GM12878 (cell line): ENCODE measurements around the gene HMGXB4. TPM values are rescaled to one million over a fixed set of nuclear protein-coding genes. Genes with fewer than 3 reads are reported as not detected.

ENCODE experiments used
- ATAC-seq: fragments of 200-7000 bp; cut with Tn5 transposase; 3 replicates; pipeline ENCODE4 v1.9.1; 2020; ENCODE audit warnings: mild to moderate bottlenecking, moderate library complexity
- BruUV-seq: library from RNA; stranded (reverse); fragments of 400-500 nt; replicated peaks from 2 replicates; lab custom pipeline; 2021; lab: Mats Ljungman, UMichigan
- CTCF ChIA-PET: fragments of 300-600 bp; sonication (Branson Sonifier 250); formaldehyde crosslinking; extraction: SDS; loops from one replicate; lab custom pipeline; 2021; ENCODE audit warnings: inconsistent platforms; lab: Yijun Ruan, JAX
- POLR2A ChIA-PET: fragments of 350-600 bp; formaldehyde crosslinking; extraction: SDS; loops from one replicate; lab custom pipeline; 2021; ENCODE audit warnings: inconsistent platforms; lab: Charles Lee
- RAD21 ChIA-PET: fragments of 300-600 bp; sonication (Branson Sonifier 250); formaldehyde crosslinking; loops from one replicate; lab custom pipeline; 2023; ENCODE audit warnings: antibody characterized with exemption; ENCODE audit not compliant: unreplicated experiment; lab: Charles Lee
- SMC1A ChIA-PET: fragments of 300-600 bp; sonication (Branson Sonifier 250); formaldehyde crosslinking; loops from one replicate; lab custom pipeline; 2023; ENCODE audit not compliant: unreplicated experiment, uncharacterized antibody; lab: Charles Lee
- DNase-seq: peaks from one replicate; pipeline ENCODE4 v3.0.0-alpha.2; 2011; ENCODE audit warnings: low read depth, low spot score
- FAIRE-seq: peaks from 3 replicates; lab custom pipeline; 2011; peaks lifted over from hg19 to GRCh38; lab: Jason Lieb, UNC
- H2AFZ ChIP-seq: 2 replicates; pipeline ENCODE4 v1.6.0; 2011; ENCODE audit warnings: low read depth, low read length, control low read depth; ENCODE audit not compliant: control insufficient read depth
- H3K27ac ChIP-seq: 2 replicates; pipeline ENCODE4 v1.5.1; 2011; ENCODE audit warnings: control low read depth; ENCODE audit not compliant: control insufficient read depth, insufficient read depth
- H3K27me3 ChIP-seq, 2 experiments: replicated peaks in 1 of 2; 2 replicates each; pipeline versions ENCODE4 v1.6.0 to v1.6.1; 2011; ENCODE audit warnings: low read length in 1 of 2; ENCODE audit not compliant: control insufficient read depth in 2 of 2, insufficient read depth in 2 of 2
- H3K36me3 ChIP-seq, 2 experiments: 2 replicates each; pipeline ENCODE4 v1.5.1; 2011; ENCODE audit warnings: low read length in 1 of 2; ENCODE audit not compliant: control insufficient read depth in 2 of 2, insufficient read depth in 2 of 2
- H3K4me1 ChIP-seq: 2 replicates; pipeline ENCODE4 v1.6.1; 2011; ENCODE audit warnings: mild to moderate bottlenecking, low read length, moderate library complexity, mixed read lengths; ENCODE audit not compliant: control insufficient read depth, insufficient read depth
- H3K4me2 ChIP-seq: 2 replicates; pipeline ENCODE4 v1.6.0; 2011; ENCODE audit warnings: control low read depth; ENCODE audit not compliant: control insufficient read depth, insufficient read depth
- H3K4me3 ChIP-seq: fragments of 200-600 bp; sonication (generic); 2 replicates; pipeline ENCODE4 v1.5.1; 2016
- H3K79me2 ChIP-seq: 2 replicates; pipeline ENCODE4 v1.6.0; 2011; ENCODE audit warnings: low read length; ENCODE audit not compliant: control insufficient read depth, insufficient read depth
- H3K9ac ChIP-seq: 2 replicates; pipeline ENCODE4 v1.8.0; 2011; ENCODE audit warnings: low read length, control low read depth, mixed read lengths; ENCODE audit not compliant: control insufficient read depth, insufficient read depth
- H3K9me3 ChIP-seq: replicated peaks from 3 replicates; pipeline ENCODE4 v1.5.1; 2011; ENCODE audit warnings: mild to moderate bottlenecking, low read length; ENCODE audit not compliant: control insufficient read depth, insufficient read depth
- H4K20me1 ChIP-seq: 2 replicates; pipeline ENCODE4 v1.6.0; 2011; ENCODE audit not compliant: control insufficient read depth, insufficient read depth
- BCLAF1 ChIP-seq: fragments of 450-650 bp; IDR thresholded peaks from 2 replicates; pipeline ENCODE4 v1.6.1; 2017; ENCODE audit warnings: antibody characterized with exemption, mild to moderate bottlenecking, moderate library complexity
- ELK1 ChIP-seq: IDR thresholded peaks from 2 replicates; pipeline ENCODE4 v1.6.1; 2012; ENCODE audit warnings: low read depth, low read length, improper control_type of control experiment
- HDAC6 ChIP-seq: fragments of 200-600 bp; sonication (generic); IDR thresholded peaks from one replicate; pipeline ENCODE4 v1.8.0; 2017; ENCODE audit warnings: antibody characterized with exemption; ENCODE audit not compliant: unreplicated experiment
- KAT2A ChIP-seq: conservative IDR thresholded peaks from 2 replicates; pipeline ENCODE4 v1.6.1; 2011; ENCODE audit warnings: low read depth, low read length; ENCODE audit not compliant: control insufficient read depth
- NFYA ChIP-seq: IDR thresholded peaks from 2 replicates; pipeline ENCODE4 v1.6.1; 2011; ENCODE audit warnings: low read depth, mild to moderate bottlenecking, low read length, improper control_type of control experiment, borderline replicate concordance
- NFYB ChIP-seq: IDR thresholded peaks from 2 replicates; pipeline ENCODE4 v1.6.1; 2011; ENCODE audit warnings: low read depth, mild to moderate bottlenecking, low read length, improper control_type of control experiment, moderate library complexity; ENCODE audit not compliant: insufficient read depth
- PML ChIP-seq: IDR thresholded peaks from 2 replicates; pipeline ENCODE4 v1.6.1; 2012; ENCODE audit warnings: low read length, inconsistent platforms
- POLR2AphosphoS5 ChIP-seq: IDR thresholded peaks from 2 replicates; pipeline ENCODE4 v1.6.1; 2011; ENCODE audit warnings: mild to moderate bottlenecking, low read length, inconsistent platforms
- RBBP5 ChIP-seq: fragments of 200-600 bp; sonication (generic); conservative IDR thresholded peaks from 2 replicates; pipeline ENCODE4 v1.6.1; 2016
- SPI1 ChIP-seq: IDR thresholded peaks from 2 replicates; pipeline ENCODE4 v1.6.1; 2011; ENCODE audit warnings: low read depth, mild to moderate bottlenecking, low read length, moderate library complexity, borderline replicate concordance; ENCODE audit not compliant: insufficient read depth
- SRF ChIP-seq, 2 experiments: IDR thresholded peaks; 2 replicates each; pipeline ENCODE4 v1.6.1; 2011; ENCODE audit warnings: low read depth in 2 of 2, low read length in 2 of 2, mild to moderate bottlenecking in 1 of 2, moderate library complexity in 1 of 2
- STAT3 ChIP-seq: IDR thresholded peaks from 2 replicates; pipeline ENCODE4 v1.6.1; 2011; ENCODE audit warnings: low read depth, low read length, improper control_type of control experiment
- SUZ12 ChIP-seq: fragments of 200-600 bp; sonication (generic); IDR thresholded peaks from one replicate; pipeline ENCODE4 v1.6.1; 2018; ENCODE audit warnings: antibody characterized with exemption, mild to moderate bottlenecking; ENCODE audit not compliant: unreplicated experiment
- TARDBP ChIP-seq: IDR thresholded peaks from 2 replicates; pipeline ENCODE4 v1.6.1; 2016; ENCODE audit warnings: borderline replicate concordance
- USF2 ChIP-seq: IDR thresholded peaks from 2 replicates; pipeline ENCODE4 v1.6.1; 2011; ENCODE audit warnings: low read depth, low read length, improper control_type of control experiment, borderline replicate concordance
- ZNF207 ChIP-seq: fragments of 450-650 bp; IDR thresholded peaks from 2 replicates; pipeline ENCODE4 v1.6.1; 2014; ENCODE audit warnings: antibody characterized with exemption, mild to moderate bottlenecking, borderline replicate concordance
- WGBS: methylation state at CpG from one replicate; pipeline ENCODE4 v1.1.6; 2016; ENCODE audit warnings: low lambda C conversion rate; ENCODE audit not compliant: insufficient replicate concordance, insufficient coverage; ENCODE audit errors: missing lambda C conversion rate; 5-methylcytosine and 5-hydroxymethylcytosine counted together
- in situ Hi-C: fragments of 300-500 bp; cut with MboI; formaldehyde crosslinking; loops from 9 replicates; pipeline ENCODE4 v1.14.3; 2018; ENCODE audit warnings: mixed read lengths
- intact Hi-C: fragments of 100-400 bp; cut with micrococcal nuclease; formaldehyde crosslinking; loops from one replicate; pipeline ENCODE4 v1.14.2; 2022; ENCODE audit not compliant: unreplicated experiment
- polyA plus RNA-seq, 11 experiments: library from polyadenylated mRNA; depleted of rRNA in 4 of 11; unstranded in 6 of 11; stranded (reverse) in 5 of 11; fragments of >200 nt; fragmentation: Nextera tagmentation in 4 of 11; fragmentation: Illumina TruSeq in 1 of 11; extraction: Ambion mirVana in 4 of 11; extraction: Trizol in 1 of 11; gene quantifications; 1 replicate in 1 of 11; 2 replicates in 10 of 11; pipeline versions ENCODE4 v1.2.1 to v1.2.3, GENCODE V29; 2011 to 2016; ENCODE audit warnings: inconsistent platforms in 2 of 11, missing spikeins in 2 of 11, low read depth in 1 of 11
- total RNA-seq, 4 experiments: library from RNA; depleted of rRNA in 3 of 4; stranded (reverse); fragments of >200 nt in 3 of 4; fragmentation: Illumina TruSeq in 1 of 4; extraction: Trizol in 1 of 4; gene quantifications; 2 replicates each; pipeline versions ENCODE4 v1.2.1 to v1.2.3, GENCODE V29; 2013 to 2021

The HMGXB4 gene
- total and polyA plus RNA-seq, 10 of the 15 experiments (the other 5 are each of a cell fraction or from before 2014, with no cell fraction given): 15.5 to 44.5 (median 24.9) TPM

- ChIA-PET CTCF (no interaction called here), POLR2A (no interaction called here)
- H3K27me3 ChIP-seq: no peaks in the 10 kb centered on the region
- no peaks in the 10 kb centered on the region for H3K9me3 ChIP-seq
- no peaks in the 10 kb centered on the region for H3K4me1 ChIP-seq
- intact Hi-C loops: no loop called here
- no peak overlapping the region for H3K4me2 ChIP-seq
- ATAC-seq (no peak), FAIRE-seq (no peak), DNase-seq (no peak)
- H3K4me3 ChIP-seq: no peak overlapping the region
- 92% methylated on average over 11 of the region's 11 CpGs for WGBS
- BruUV-seq: no TSS peak
- TF ChIP-seq KAT2A (no peak), SUZ12 (no peak), STAT3 (no peak), NFYA (no peak), SPI1 (no peak), NFYB (no peak), SRF (IDR thresholded peaks at IDR 0.05; ENCODE audit: low read depth in 2 of 2, low read length in 2 of 2) (no peak), ELK1 (no peak), RBBP5 (no peak), PML (no peak), HDAC6 (no peak), TARDBP (no peak), ZNF207 (no peak), USF2 (no peak), BCLAF1 (no peak), POLR2AphosphoS5 (no peak)
- TF ChIP-seq, all 136 proteins: peak for 0
- no peaks in the 10 kb centered on the region for H4K20me1 ChIP-seq
- H3K36me3 ChIP-seq: peaks cover 0 to 33% of the 10 kb centered on the region in 2 experiments; a peak in 3 of 4 replicates
- H3K9ac ChIP-seq: no peak overlapping the region
- H3K27ac ChIP-seq: no peak overlapping the region
- RAD21 ChIA-PET: no interaction called here
- in situ Hi-C loops: no loop called here
- H3K79me2 ChIP-seq: no peaks in the 10 kb centered on the region
- SMC1A ChIA-PET: no interaction called here
- H2AFZ ChIP-seq: no peak overlapping the region
Observed at GRCh38 chr22:35323305-35323704, 66.0 kb downstream of the HMGXB4 start.
